Effector memory CD8-positive, alpha-beta T cell (primary cell): Measurements from ENCODE around the gene TLR6.

Source experiments
- ATAC-seq: fragments of 150-1000 bp; cut with Tn5 transposase; replicated peaks from 2 replicates; pipeline ENCODE4 v1.10.0; 2021; ENCODE audit warnings: mild to moderate bottlenecking, moderate library complexity
- DNase-seq, 3 experiments: peaks; one replicate each; pipeline ENCODE4 v3.0.0; 2021
- H3K27ac Mint-ChIP-seq, 2 donors: one replicate each; pipeline ENCODE4 v1.8.0; 2022; ENCODE audit warnings: mild to moderate bottlenecking in 2 of 2, mixed read lengths in 2 of 2, moderate library complexity in 2 of 2
- H3K27me3 Mint-ChIP-seq, 2 donors: one replicate each; pipeline ENCODE4 v1.8.0; 2022; ENCODE audit warnings: mixed read lengths in 2 of 2
- H3K36me3 Mint-ChIP-seq: one replicate; pipeline ENCODE4 v1.8.0; 2022; ENCODE audit warnings: mild to moderate bottlenecking, moderate library complexity, mixed read lengths; ENCODE audit not compliant: insufficient read depth
- H3K4me1 Mint-ChIP-seq, 2 donors: one replicate each; pipeline ENCODE4 v1.8.0; 2022; ENCODE audit warnings: low read depth in 2 of 2, mixed read lengths in 2 of 2
- H3K4me3 Mint-ChIP-seq, 2 donors: one replicate each; pipeline ENCODE4 v1.8.0; 2022; ENCODE audit warnings: mild to moderate bottlenecking in 2 of 2, mixed read lengths in 2 of 2, moderate library complexity in 2 of 2
- H3K9me3 Mint-ChIP-seq, 2 donors: one replicate each; pipeline ENCODE4 v1.8.0; 2022; ENCODE audit warnings: mixed read lengths in 2 of 2

The TLR6 gene

DNA sequence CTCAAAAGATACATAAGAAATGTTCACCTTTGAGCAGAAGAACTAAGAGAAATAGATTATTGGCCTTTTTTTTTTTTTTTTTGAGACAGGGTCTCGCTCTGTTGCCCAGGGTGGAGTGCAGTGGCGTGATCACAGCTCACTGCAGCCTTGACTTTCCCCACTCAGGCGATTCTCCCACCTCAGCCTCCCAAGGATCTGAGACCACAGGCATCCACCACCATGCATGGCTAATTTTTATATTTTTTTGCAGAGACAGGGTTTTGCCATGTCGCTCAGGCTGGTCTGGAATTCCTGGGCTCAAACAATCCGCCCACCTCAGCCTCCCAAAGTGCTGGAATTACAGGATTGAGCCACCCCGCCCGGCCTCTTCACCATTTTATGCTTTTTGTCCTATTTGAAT, 2.9 kb upstream of the TLR6 start:
- Mint-ChIP-seq H3K27ac (no peak overlapping the region), H3K36me3 (no peaks in the 10 kb centered on the region), H3K4me3 (no peak overlapping the region), H3K4me1 (peaks cover 2 to 8% of the 10 kb centered on the region in 2 donors), H3K27me3 (peaks cover 38% of the 10 kb centered on the region in 2 donors), H3K9me3 (no peaks in the 10 kb centered on the region)
- no peak for DNase-seq
- ATAC-seq: no peak

DNA sequence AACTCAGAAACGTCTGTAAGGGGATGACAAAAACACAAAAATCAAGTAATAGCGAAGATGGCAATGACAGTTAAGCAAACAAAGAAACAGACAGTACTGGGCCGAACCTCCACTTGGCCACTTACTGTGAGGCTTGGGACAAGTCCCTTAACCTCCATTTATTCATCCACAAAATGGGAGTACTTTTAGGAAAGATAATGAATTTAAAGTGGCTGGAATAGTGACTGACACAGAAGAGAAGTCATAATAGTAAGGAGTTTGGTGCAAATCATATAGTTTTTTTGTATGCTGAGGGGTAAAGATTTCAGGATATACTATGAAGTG, 1.4 kb upstream of the TLR6 start:
- peaks cover 23 to 24% of the 10 kb centered on the region in 2 donors for H3K27me3 Mint-ChIP-seq
- H3K27ac Mint-ChIP-seq: peak overlapping the region in 1 of 2 donors; percentile 21
- H3K9me3 Mint-ChIP-seq: no peaks in the 10 kb centered on the region
- DNase-seq (no peak), ATAC-seq (no peak)
- no peaks in the 10 kb centered on the region for H3K36me3 Mint-ChIP-seq
- H3K4me1 Mint-ChIP-seq: peaks cover 2 to 8% of the 10 kb centered on the region in 2 donors
- no peak overlapping the region for H3K4me3 Mint-ChIP-seq

DNA sequence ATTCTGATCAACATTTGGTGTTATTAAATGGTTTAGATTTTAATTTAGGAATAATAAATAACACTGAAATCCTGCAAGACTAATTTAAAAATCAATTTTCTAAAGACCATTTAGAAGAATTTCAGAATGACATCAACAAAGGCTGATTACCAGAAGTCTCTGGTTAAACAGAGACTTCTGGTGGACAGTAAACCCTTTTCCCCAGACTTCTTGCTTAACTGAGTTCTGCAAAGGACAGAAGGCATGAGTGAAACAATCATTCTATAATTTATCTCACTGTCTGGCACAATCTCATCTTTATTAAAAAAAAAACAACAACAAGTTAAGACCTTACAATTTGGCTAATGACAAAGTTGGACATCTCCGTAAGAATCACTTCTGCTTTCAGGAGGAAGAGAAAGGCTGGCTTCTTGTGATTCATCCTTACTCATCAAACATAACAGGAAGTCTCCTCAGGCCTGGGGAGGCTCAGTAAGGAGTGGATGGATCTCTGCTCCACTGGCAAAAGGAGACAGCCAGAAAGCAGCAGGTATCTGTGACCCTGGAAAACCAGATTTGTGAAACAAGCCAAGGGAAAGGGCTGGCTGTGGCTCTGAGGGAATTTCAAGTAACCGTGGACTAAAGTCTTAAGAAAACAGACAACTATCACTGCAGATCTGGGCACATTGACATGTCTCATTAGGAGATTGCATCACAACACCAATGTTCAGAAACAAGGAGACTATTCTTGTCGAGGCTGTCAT, 908 bp upstream of the TLR6 start:
- ATAC-seq: peak; percentile 34
- H3K4me1 Mint-ChIP-seq: peaks cover 2 to 8% of the 10 kb centered on the region in 2 donors
- no peak for DNase-seq
- H3K36me3 Mint-ChIP-seq: no peaks in the 10 kb centered on the region
- H3K27ac Mint-ChIP-seq: no peak overlapping the region
- no peaks in the 10 kb centered on the region for H3K9me3 Mint-ChIP-seq
- no peak overlapping the region for H3K4me3 Mint-ChIP-seq
- H3K27me3 Mint-ChIP-seq: peaks cover 18% of the 10 kb centered on the region in 2 donors

DNA sequence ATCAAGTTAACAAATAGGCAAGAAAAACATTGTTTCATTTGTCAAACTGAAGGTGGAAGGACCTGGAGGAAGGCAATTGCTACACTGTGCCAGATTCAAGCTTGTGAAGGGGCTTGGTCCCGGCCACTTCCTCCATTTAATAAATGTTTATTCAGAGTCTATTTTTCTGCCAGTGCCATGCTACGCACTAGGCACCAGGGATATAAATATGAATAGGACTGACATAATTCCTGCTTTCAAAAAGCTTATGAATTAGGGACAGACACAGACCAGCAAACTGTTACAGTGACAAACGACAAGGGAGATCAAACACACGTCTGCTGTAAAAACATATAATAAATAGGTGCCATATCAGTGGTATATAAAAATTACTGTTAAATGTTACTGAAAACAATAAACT, 571 bp downstream of the TLR6 start:
- Mint-ChIP-seq H3K36me3 (no peaks in the 10 kb centered on the region), H3K27me3 (peaks cover 3 to 6% of the 10 kb centered on the region in 2 donors), H3K4me1 (peaks cover 2 to 8% of the 10 kb centered on the region in 2 donors), H3K4me3 (peak overlapping the region; percentile 51 to 70), H3K9me3 (no peaks in the 10 kb centered on the region), H3K27ac (peak overlapping the region in 1 of 2 donors; percentile 64)
- ATAC-seq: peak; percentile 35
- DNase-seq: no peak

DNA sequence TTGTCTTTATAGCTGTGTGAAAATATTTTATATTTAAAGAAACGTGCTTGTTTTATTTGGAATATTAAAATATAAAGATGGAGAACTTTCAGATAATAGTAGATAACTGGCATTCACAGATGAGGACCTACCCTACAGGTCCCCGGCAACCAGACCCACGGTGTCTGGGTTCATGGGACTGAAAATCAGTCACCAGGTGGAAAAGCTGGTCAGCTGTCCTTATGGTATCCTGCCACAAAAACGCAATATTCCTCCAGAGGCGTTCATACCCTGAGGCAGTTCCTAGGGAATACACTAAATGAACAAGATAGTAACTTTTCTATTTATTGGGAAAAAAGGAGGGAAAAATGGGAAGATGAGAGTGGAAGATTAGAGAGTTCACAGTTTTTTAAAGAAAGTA, 1.2 kb downstream of the TLR6 start:
- Mint-ChIP-seq H3K9me3 (no peaks in the 10 kb centered on the region), H3K36me3 (no peaks in the 10 kb centered on the region), H3K4me1 (peaks cover 0 to 8% of the 10 kb centered on the region in 2 donors), H3K27ac (no peak overlapping the region), H3K4me3 (peak overlapping the region; percentile 51 to 70), H3K27me3 (peaks cover 0 to under 1% of the 10 kb centered on the region in 2 donors)
- DNase-seq (no peak), ATAC-seq (no peak)

DNA sequence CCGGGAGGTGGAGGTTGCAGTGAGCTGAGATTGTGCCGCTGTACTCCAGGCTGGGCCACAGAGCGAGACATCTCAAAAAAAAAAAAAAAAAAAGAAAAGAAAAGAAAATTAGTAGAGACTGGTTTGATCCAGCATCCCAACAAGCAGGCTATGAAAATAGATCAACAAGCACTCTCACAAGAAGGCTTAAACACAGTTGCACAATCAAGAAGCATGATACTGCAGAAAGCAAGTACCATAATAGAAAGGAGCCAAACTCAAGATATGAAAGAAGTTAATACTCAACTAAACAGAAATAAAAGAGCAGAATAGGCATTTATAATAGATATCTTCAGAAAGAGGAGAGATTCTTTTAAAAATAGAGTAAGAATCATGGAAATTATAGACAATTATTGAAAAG, 10.6 kb downstream of the TLR6 start:
- peaks cover 6% of the 10 kb centered on the region for H3K36me3 Mint-ChIP-seq
- ATAC-seq: no peak
- no peak overlapping the region for H3K4me3 Mint-ChIP-seq

DNA sequence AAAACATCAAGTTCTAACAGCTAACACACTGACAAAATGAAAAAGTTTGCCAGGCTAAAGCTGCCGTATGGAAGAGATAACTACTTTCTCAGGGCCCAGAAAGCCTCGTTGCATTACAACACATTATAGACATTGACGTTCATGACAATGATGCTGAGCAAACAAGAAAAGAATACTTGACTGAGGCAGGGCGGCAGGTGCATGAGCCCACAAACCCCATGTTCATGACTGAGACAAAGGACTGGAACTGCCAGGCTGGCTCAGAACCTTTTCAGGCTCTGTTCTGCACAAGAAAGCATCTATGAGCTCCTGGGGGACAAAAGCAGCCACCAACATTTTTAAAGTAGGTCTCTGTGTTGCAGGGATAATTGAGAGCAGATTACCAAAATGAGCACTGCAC, 13.6 kb downstream of the TLR6 start:
- H3K9me3 Mint-ChIP-seq: no peaks in the 10 kb centered on the region
- peaks cover 6% of the 10 kb centered on the region for H3K36me3 Mint-ChIP-seq
- no peak overlapping the region for H3K4me3 Mint-ChIP-seq
- no peak overlapping the region for H3K27ac Mint-ChIP-seq
- H3K4me1 Mint-ChIP-seq: peaks cover 4 to 8% of the 10 kb centered on the region in 2 donors
- peaks cover 0 to 7% of the 10 kb centered on the region in 2 donors for H3K27me3 Mint-ChIP-seq
- DNase-seq (no peak), ATAC-seq (no peak)

More for the DNA sequence above, 10.6 kb downstream of the TLR6 start:
- no peaks in the 10 kb centered on the region for H3K9me3 Mint-ChIP-seq
- no peak for DNase-seq
- H3K27me3 Mint-ChIP-seq: peaks cover 0 to 14% of the 10 kb centered on the region in 2 donors
- H3K27ac Mint-ChIP-seq: no peak overlapping the region
- H3K4me1 Mint-ChIP-seq: no peaks in the 10 kb centered on the region

DNA sequence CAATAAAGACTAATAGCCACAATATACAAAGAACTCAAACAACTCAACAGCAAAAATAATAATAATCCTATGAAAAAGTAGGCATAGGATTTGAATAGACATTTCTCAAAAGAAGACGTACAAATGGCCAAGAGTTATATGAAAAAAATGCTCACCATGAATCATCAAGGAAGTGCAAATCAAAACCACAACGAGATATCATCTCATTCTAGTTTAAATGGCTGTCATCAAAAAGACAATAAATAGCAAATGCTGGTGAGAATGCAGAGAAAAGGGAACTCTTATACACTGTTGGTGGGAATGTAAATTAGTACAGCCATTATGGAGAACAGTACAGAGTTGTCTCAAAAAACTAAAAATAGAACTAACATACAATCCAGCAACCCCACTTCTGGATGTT, 18.8 kb downstream of the TLR6 start:
- H3K36me3 Mint-ChIP-seq: no peaks in the 10 kb centered on the region
- peak; percentile 69 for ATAC-seq
- peak overlapping the region; percentile 2 to 30 for H3K4me3 Mint-ChIP-seq
- H3K27ac Mint-ChIP-seq: peak overlapping the region; percentile 1 to 33
- DNase-seq: no peak
- H3K9me3 Mint-ChIP-seq: peaks cover 0 to 7% of the 10 kb centered on the region in 2 donors
- H3K4me1 Mint-ChIP-seq: peaks cover 14% of the 10 kb centered on the region in 2 donors
- H3K27me3 Mint-ChIP-seq: peaks cover 0 to 7% of the 10 kb centered on the region in 2 donors

DNA sequence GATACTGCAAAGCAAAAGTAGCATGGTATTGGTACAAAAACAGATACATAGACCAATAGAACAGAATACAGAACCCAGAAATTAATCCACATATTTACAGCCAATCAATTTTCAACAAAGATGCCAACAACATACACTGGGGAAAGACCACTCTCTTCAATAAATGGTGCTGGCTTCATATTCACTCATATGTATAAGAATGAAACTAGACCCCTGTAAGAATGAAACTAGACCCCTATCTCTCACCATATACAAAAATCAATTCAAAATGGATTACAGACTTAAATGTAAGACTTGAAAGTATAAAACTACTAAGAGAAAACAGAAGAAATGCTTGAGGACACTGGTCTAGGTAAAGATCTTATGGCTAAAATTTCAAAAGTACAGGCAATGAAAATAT, 19.3 kb downstream of the TLR6 start:
- H3K9me3 Mint-ChIP-seq: peaks cover 0 to 7% of the 10 kb centered on the region in 2 donors
- no peaks in the 10 kb centered on the region for H3K36me3 Mint-ChIP-seq
- H3K4me1 Mint-ChIP-seq: peaks cover 14% of the 10 kb centered on the region in 2 donors
- H3K4me3 Mint-ChIP-seq: peak overlapping the region; percentile 2 to 30
- peak overlapping the region; percentile 1 to 33 for H3K27ac Mint-ChIP-seq
- ATAC-seq: no peak
- H3K27me3 Mint-ChIP-seq: peaks cover 0 to 7% of the 10 kb centered on the region in 2 donors
- no peak for DNase-seq

DNA sequence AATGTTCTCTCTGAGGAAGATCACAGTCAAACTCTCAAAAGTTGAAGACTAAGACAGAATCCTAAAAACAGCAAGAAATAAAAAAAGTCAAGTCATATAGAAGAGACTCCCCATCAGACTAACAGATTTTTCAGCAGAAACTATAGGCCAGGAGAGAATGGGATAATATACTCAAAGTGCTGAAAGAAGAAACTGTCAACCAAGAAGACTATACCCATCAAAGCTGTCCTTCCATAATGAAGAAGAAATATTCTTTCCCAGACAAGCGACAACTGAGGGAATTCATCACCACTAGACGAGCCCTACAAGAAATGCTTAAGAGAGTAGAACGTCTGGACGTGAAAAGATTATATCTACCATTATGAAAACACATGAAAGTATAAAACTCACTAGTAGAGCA, 22.0 kb downstream of the TLR6 start:
- DNase-seq (no peak), ATAC-seq (no peak)
- no peak overlapping the region for H3K4me3 Mint-ChIP-seq
- peaks cover 0 to 7% of the 10 kb centered on the region in 2 donors for H3K27me3 Mint-ChIP-seq
- H3K9me3 Mint-ChIP-seq: peaks cover 0 to 7% of the 10 kb centered on the region in 2 donors
- H3K36me3 Mint-ChIP-seq: no peaks in the 10 kb centered on the region
- no peak overlapping the region for H3K27ac Mint-ChIP-seq
- peaks cover 14% of the 10 kb centered on the region in 2 donors for H3K4me1 Mint-ChIP-seq

DNA sequence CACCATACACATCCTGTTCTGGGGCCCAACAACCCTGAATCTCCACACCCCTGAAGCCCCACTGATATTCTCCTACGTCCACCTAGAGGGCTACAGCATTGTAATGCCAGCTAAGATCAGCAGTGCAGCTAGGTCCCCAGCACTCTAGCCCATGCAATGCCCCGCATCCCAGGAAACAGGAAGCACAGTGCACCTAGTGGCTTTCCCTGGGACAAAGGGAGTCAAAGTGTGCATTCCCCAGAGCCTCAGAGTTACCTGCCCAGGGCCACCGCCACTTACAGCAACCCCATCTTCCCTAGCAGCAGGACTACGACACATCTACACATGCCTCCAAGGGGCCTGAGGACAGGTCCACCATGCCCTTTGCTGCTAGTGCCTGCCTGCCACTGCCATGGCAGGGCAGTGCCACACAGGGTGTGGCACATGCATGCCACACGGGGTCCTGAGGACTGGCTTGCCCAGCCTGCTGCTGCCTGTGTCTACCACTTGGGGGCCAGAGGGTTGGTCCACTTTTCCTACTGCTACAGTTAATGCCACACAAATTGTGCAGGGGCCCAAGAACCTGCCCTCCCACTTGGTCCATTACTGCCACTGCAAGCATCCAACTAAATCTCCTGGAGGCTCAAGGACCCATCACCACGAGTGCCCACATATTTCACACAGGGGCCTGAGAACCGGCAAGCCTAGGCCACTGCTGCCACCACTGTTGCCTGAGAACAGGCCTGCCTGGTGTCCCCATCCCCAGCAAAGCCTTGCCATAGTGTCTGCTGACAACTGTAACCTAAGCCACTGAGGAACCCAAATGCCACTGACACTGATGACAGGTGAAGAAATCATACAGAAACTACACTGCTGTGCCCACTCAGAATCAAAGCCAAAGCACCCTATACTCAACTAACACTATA, 23.7 kb downstream of the TLR6 start:
- peaks cover 0 to 7% of the 10 kb centered on the region in 2 donors for H3K9me3 Mint-ChIP-seq
- no peak for DNase-seq
- H3K27ac Mint-ChIP-seq: no peak overlapping the region
- no peaks in the 10 kb centered on the region for H3K27me3 Mint-ChIP-seq
- no peak overlapping the region for H3K4me3 Mint-ChIP-seq
- H3K4me1 Mint-ChIP-seq: peaks cover 5 to 9% of the 10 kb centered on the region in 2 donors
- H3K36me3 Mint-ChIP-seq: no peaks in the 10 kb centered on the region
- no peak for ATAC-seq

DNA sequence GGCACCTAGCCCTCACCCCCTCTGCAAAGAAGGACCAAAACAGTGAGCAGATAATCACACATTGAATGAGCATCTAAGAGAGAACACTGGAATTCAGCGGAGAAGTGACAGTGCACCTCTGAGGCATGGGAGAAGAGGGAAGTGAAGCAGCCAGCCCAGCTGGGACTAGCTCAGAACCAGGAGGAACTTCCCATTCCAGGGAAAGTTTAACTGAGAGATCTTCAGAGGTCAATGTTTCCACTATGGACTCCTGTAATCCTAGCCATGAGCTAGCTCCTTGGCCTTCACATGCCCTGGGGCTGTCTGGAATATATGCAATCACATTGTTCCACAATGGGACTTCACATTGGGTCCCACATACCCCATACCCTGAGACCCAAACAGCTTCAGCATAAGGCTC, 24.4 kb downstream of the TLR6 start:
- peaks cover 0 to 7% of the 10 kb centered on the region in 2 donors for H3K9me3 Mint-ChIP-seq
- H3K4me3 Mint-ChIP-seq: no peak overlapping the region
- no peak for ATAC-seq
- no peak for DNase-seq
- no peak overlapping the region for H3K27ac Mint-ChIP-seq
- peaks cover 0 to 3% of the 10 kb centered on the region in 2 donors for H3K4me1 Mint-ChIP-seq
- no peaks in the 10 kb centered on the region for H3K27me3 Mint-ChIP-seq
- H3K36me3 Mint-ChIP-seq: no peaks in the 10 kb centered on the region

DNA sequence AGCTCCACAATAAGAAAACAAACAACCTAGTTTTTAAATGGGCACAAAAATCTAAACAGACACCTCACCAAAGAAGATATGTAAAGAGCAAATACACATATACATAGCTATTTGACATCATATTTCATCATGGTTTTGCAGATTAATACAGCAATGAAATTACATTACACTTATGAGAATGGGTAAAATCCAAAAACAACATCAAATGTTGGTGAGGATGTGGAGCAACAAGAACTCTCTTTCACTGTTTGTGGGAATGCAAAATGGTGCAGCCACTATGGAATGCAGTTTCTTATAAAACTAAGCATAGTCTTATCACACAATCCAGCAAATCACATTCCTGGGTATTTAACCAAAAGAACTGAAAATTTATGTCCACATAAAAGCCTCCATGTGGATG, 25.0 kb downstream of the TLR6 start:
- ATAC-seq (no peak), DNase-seq (no peak)
- Mint-ChIP-seq H3K36me3 (no peaks in the 10 kb centered on the region), H3K27me3 (no peaks in the 10 kb centered on the region), H3K27ac (no peak overlapping the region), H3K9me3 (peaks cover 0 to 7% of the 10 kb centered on the region in 2 donors), H3K4me3 (no peak overlapping the region), H3K4me1 (peaks cover 0 to 2% of the 10 kb centered on the region in 2 donors)
